Measurements from ENCODE around the gene RNF225. TPM values are rescaled to one million over a fixed set of nuclear protein-coding genes. Genes with fewer than 3 reads are reported as not detected.

Gene RNF225
- total and polyA plus RNA-seq, 10 of the 15 experiments (the other 5 are each of a cell fraction or from before 2014, with no cell fraction given), result 0.27 to 0.28 TPM; not detected in 8

- WGBS (ENCODE audit: insufficient coverage, insufficient replicate concordance, low lambda C conversion rate, missing lambda C conversion rate), result 56% methylated on average over 1 of the region's 1 CpG
- Histone ChIP-seq H3K27me3 (replicated peaks in 1 of 2; ENCODE audit: control insufficient read depth in 2 of 2, insufficient read depth in 2 of 2, low read length in 1 of 2) (no peaks in the 10 kb centered on the region), H3K4me2 (ENCODE audit: control insufficient read depth, insufficient read depth) (no peak overlapping the region), H3K9me3 (replicated peaks; ENCODE audit: control insufficient read depth, insufficient read depth, low read length) (peaks cover 29% of the 10 kb centered on the region), H3K4me3 (no peak overlapping the region), H3K27ac (ENCODE audit: control insufficient read depth, insufficient read depth) (no peak overlapping the region), H4K20me1 (ENCODE audit: control insufficient read depth, insufficient read depth) (no peaks in the 10 kb centered on the region), H3K36me3 (ENCODE audit: control insufficient read depth in 2 of 2, insufficient read depth in 2 of 2, low read length in 1 of 2) (no peaks in the 10 kb centered on the region), H3K79me2 (ENCODE audit: control insufficient read depth, insufficient read depth, low read length) (no peaks in the 10 kb centered on the region), H3K9ac (ENCODE audit: control insufficient read depth, insufficient read depth, low read length) (no peak overlapping the region), H2AFZ (ENCODE audit: control insufficient read depth, low read depth, low read length) (no peak overlapping the region), H3K4me1 (ENCODE audit: control insufficient read depth, insufficient read depth, low read length) (no peaks in the 10 kb centered on the region)
- no TSS peak for BruUV-seq (replicated peaks)
- ATAC-seq, result no peak
- DNase-seq (ENCODE audit: low read depth, low spot score), result no peak
- in situ Hi-C loops (cut with MboI), result no loop called here
- ChIA-PET CTCF (no interaction called here), RAD21 (ENCODE audit: unreplicated experiment) (no interaction called here), SMC1A (ENCODE audit: uncharacterized antibody, unreplicated experiment) (no interaction called here), POLR2A (no interaction called here)
- TF ChIP-seq RBBP5 (conservative IDR thresholded peaks at IDR 0.05) (no peak), JUND (IDR thresholded peaks at IDR 0.05; ENCODE audit: low read depth, low read length) (no peak), HDGF (IDR thresholded peaks at IDR 0.05) (no peak), EZH2 (IDR thresholded peaks at IDR 0.05; ENCODE audit: borderline replicate concordance, control insufficient read depth, low read depth, low read length) (no peak), IRF4 (IDR thresholded peaks at IDR 0.05; ENCODE audit: low read depth, low read length) (no peak), EP300 (IDR thresholded peaks at IDR 0.05; ENCODE audit: borderline replicate concordance in 1 of 2, control insufficient read depth in 1 of 2, low read depth in 2 of 2, low read length in 2 of 2) (no peak), RUNX3 (IDR thresholded peaks at IDR 0.05; ENCODE audit: low read length) (no peak), CEBPB (IDR thresholded peaks at IDR 0.05; ENCODE audit: borderline replicate concordance in 1 of 2, low read depth in 2 of 2, low read length in 2 of 2) (no peak), ZNF217 (IDR thresholded peaks at IDR 0.05) (no peak), ZNF384 (IDR thresholded peaks at IDR 0.05; ENCODE audit: borderline replicate concordance, low read depth, low read length) (no peak), TCF3 (IDR thresholded peaks at IDR 0.05; ENCODE audit: borderline replicate concordance, insufficient read depth, low read depth, low read length) (no peak), HSF1 (IDR thresholded peaks at IDR 0.05; ENCODE audit: low read depth, low read length) (no peak), MLLT1 (IDR thresholded peaks at IDR 0.05) (no peak)
- TF ChIP-seq, protein P1, sequence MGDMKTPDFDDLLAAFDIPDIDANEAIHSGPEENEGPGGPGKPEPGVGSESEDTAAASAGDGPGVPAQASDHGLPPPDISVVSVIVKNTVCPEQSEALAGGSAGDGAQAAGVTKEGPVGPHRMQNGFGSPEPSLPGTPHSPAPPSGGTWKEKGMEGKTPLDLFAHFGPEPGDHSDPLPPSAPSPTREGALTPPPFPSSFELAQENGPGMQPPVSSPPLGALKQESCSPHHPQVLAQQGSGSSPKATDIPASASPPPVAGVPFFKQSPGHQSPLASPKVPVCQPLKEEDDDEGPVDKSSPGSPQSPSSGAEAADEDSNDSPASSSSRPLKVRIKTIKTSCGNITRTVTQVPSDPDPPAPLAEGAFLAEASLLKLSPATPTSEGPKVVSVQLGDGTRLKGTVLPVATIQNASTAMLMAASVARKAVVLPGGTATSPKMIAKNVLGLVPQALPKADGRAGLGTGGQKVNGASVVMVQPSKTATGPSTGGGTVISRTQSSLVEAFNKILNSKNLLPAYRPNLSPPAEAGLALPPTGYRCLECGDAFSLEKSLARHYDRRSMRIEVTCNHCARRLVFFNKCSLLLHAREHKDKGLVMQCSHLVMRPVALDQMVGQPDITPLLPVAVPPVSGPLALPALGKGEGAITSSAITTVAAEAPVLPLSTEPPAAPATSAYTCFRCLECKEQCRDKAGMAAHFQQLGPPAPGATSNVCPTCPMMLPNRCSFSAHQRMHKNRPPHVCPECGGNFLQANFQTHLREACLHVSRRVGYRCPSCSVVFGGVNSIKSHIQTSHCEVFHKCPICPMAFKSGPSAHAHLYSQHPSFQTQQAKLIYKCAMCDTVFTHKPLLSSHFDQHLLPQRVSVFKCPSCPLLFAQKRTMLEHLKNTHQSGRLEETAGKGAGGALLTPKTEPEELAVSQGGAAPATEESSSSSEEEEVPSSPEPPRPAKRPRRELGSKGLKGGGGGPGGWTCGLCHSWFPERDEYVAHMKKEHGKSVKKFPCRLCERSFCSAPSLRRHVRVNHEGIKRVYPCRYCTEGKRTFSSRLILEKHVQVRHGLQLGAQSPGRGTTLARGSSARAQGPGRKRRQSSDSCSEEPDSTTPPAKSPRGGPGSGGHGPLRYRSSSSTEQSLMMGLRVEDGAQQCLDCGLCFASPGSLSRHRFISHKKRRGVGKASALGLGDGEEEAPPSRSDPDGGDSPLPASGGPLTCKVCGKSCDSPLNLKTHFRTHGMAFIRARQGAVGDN (IDR thresholded peaks at IDR 0.05), result no peak
- TF ChIP-seq, protein P2, sequence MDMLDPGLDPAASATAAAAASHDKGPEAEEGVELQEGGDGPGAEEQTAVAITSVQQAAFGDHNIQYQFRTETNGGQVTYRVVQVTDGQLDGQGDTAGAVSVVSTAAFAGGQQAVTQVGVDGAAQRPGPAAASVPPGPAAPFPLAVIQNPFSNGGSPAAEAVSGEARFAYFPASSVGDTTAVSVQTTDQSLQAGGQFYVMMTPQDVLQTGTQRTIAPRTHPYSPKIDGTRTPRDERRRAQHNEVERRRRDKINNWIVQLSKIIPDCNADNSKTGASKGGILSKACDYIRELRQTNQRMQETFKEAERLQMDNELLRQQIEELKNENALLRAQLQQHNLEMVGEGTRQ (IDR thresholded peaks at IDR 0.05; ENCODE audit: borderline replicate concordance, low read depth, low read length), result no peak
- TF ChIP-seq, protein P3, sequence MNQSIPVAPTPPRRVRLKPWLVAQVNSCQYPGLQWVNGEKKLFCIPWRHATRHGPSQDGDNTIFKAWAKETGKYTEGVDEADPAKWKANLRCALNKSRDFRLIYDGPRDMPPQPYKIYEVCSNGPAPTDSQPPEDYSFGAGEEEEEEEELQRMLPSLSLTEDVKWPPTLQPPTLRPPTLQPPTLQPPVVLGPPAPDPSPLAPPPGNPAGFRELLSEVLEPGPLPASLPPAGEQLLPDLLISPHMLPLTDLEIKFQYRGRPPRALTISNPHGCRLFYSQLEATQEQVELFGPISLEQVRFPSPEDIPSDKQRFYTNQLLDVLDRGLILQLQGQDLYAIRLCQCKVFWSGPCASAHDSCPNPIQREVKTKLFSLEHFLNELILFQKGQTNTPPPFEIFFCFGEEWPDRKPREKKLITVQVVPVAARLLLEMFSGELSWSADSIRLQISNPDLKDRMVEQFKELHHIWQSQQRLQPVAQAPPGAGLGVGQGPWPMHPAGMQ (IDR thresholded peaks at IDR 0.05; ENCODE audit: borderline replicate concordance), result no peak
- intact Hi-C loops (cut with micrococcal nuclease; ENCODE audit: unreplicated experiment), result no loop called here
- no peak for FAIRE-seq
These were observed 33.2 kb downstream of the RNF225 start for GRCh38 chr19:58428617-58429016.
